Stimulated activated CD4-positive, alpha-beta T cell treated with anti-CD3 and anti-CD28 coated beads, Interleukin-4, amount 100 ng/mL, for 4 hours (primary cell): ENCODE measurements around the gene PPP1R12A.

Experiments
- DNase-seq, 2 experiments: peaks; one replicate each; pipeline ENCODE4 v3.0.0-alpha.2; 2020

PPP1R12A gene

DNA sequence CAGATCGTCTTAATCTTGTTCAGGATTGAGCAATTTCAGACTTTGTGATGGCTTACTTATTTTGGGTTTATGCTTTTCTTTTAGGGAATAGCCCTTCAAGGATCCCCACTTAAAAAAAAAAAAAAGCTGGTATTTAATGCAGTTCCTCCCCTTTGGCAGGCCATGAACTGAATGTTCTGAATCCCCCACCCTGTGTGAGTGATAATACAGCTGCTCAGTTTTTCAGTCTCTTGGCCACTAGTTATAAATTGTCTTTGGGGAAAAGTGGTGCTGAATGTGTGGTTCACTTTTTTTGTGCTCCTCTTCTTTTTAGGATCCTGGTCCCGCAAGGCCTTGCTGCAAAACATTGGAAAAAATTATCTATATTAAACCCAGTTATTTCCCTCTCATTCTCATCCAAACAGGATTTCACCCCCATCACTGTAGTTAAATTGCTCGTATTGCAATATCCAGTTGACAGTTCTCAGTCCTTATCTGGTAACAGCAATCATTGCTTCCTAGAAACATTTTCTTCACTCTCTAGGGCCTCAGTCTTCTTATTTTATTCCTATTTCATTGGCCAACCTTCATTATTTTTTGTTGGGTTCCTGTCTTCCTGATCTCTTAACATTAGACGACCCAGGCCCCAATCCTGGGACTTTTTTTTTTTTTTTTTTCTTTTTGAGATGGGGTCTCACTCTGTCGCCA, 171.0 kb downstream of the PPP1R12A start:
- DNase-seq = no peak

DNA sequence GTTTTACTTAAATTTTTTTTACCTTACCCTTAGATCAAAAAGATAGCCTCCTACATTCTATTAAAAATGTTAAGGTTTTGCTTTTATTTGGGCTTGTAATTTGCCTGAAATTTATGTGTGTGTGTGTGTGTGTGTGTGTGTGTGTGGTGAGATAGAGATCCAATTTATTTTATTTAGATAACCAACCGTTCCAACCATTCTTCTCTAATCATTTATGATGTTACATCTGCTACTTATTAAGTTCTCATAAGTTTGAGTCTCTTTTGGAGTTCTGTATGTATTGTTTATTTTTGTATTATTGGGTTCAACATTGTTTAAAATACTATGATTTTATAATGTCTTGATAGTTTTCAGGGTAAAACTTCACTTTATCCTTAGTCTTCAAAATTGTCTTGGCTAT, 173.6 kb downstream of the PPP1R12A start:
- DNase-seq = no peak

- no peak for DNase-seq
Observed at GRCh38 chr12:79747274-79747673, 187.6 kb downstream of the PPP1R12A start.

GRCh38 chr12:79737875-79738718, 196.8 kb downstream of the PPP1R12A start:
- DNase-seq = no peak

GRCh38 chr12:79732638-79733037, 202.3 kb downstream of the PPP1R12A start:
- no peak for DNase-seq

GRCh38 chr12:79725987-79726386, 208.9 kb downstream of the PPP1R12A start:
- no peak for DNase-seq
